HG02938 (cell line): ENCODE results near the gene CABCOCO1.

Experiments used
- ATAC-seq: cut with Tn5 transposase; IDR thresholded peaks from one replicate; pipeline ENCODE4 v1.9.1; 2021; ENCODE audit warnings: mild to moderate bottlenecking, moderate library complexity; ENCODE audit not compliant: unreplicated experiment

The CABCOCO1 gene

GRCh38 chr10:61805091-61805490, 142.4 kb downstream of the CABCOCO1 start:
- no peak for ATAC-seq

DNA sequence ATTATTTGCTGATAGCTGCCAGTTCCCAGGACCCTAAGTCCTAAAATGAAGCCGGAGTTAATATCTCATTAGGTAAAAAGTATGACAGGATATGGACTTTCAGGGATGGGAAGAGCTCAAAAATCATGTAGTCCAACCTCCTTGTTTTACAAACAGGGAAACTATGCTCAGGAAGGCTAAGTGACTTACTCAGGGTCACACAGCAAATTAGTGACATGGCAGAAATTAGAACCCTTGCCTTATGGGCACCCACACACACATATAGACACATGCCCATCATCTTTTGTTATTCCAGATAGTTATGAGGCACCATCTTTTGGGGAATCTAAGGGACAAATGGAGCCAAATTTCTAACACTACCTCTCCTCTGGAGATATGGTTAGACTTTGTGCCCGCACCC, 147.5 kb downstream of the CABCOCO1 start:
- no peak for ATAC-seq

DNA sequence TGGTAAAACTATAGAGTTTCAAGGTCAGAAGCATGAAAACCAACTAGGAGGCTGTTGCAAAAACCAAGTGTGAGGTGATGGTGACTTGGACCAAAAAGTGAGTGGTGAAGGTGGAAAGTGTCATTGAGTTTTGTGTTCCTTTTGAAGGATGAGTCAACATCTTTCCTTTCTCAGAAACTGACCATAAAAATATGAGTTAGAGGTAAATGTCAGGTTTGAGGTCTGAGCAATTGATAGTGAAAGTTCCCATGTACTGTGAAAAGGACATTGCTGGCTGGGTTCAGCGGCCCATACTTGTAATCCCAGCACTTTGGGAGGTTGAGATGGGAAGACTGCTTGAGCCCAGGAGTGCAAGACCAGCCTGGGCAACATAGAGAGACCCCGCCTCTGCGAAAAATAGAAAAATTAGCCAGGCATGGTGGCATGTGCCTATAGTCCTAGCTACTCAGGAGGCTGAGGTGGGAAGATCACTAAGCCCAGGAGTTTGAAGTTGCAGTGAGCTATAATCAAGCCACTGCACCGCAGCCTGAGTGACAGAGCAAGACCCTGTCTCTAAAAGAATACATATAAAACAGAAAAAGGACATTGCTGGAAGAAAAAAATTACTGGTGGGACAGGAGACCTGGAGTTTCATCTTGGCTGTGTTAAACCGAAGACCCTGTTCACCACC, 149.5 kb downstream of the CABCOCO1 start:
- ATAC-seq = peak; percentile 52

- no peak for ATAC-seq
Observed at GRCh38 chr10:61812920-61813319, 150.2 kb downstream of the CABCOCO1 start.

GRCh38 chr10:61814160-61814559, 151.4 kb downstream of the CABCOCO1 start:
- no peak for ATAC-seq

DNA sequence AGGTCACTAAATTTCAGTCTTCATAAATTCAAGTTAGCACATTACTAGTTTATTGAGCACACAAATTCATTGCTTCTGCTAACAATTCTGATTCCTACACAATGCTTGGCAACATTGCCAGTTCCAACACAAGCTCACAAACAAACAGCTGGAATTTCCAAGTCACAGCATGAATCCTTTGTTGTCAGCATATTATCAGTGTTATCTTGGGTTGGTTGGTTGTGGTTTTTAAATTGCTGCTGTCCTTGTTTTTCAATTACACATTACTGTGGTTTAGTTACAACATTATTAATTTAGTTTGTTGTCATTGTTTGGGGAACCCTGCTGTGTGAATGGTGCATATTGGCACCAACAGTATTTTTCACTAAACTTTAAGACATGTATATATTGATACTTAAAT, 152.8 kb downstream of the CABCOCO1 start:
- ATAC-seq = no peak
